ENCODE data around the gene DRAP1. TPM values are rescaled to one million over a fixed set of nuclear protein-coding genes. Genes with fewer than 3 reads are reported as not detected.
A peak's percentile ranks its signal among the peaks of the same experiment; 100 is the strongest.

Gene DRAP1
- polyA plus RNA-seq (ENCODE audit: insufficient read length in 10 of 10): 100 to 1,000 TPM in 2 of 10 donors, 10 to 100 TPM in 8; 46.8 to 108 (median 66.1) TPM
- long read RNA-seq, donor 1, transcript DRAP1-209 (4 exons, 453 nt): minor isoform, 13 of 75 reads
- long read RNA-seq, donor 1, transcript DRAP1-201 (7 exons, 989 nt): major isoform, 46 of 75 reads
- long read RNA-seq, donor 1, partial matches to known transcripts: 9 of 75 reads
- long read RNA-seq, donor 1, other reads (novel, unspliced or antisense): 0 of 75 reads
- long read RNA-seq, donor 2, transcript DRAP1-209 (4 exons, 453 nt): minor isoform, 6 of 46 reads
- long read RNA-seq, donor 2, transcript DRAP1-206 (3 exons, 837 nt): minor isoform, 6 of 46 reads
- long read RNA-seq, donor 2, transcript DRAP1-201 (7 exons, 989 nt): major isoform, 30 of 46 reads
- long read RNA-seq, donor 2, partial matches to known transcripts: 0 of 46 reads
- long read RNA-seq, donor 2, other reads (novel, unspliced or antisense): 0 of 46 reads
- long read RNA-seq, donor 3, partial matches to known transcripts: 0 of 2 reads
- long read RNA-seq, donor 3, other reads (novel, unspliced or antisense): 0 of 2 reads
- long read RNA-seq, donor 4, transcript DRAP1-201 (7 exons, 989 nt): major isoform, 30 of 53 reads
- long read RNA-seq, donor 4, transcript DRAP1-209 (4 exons, 453 nt): minor isoform, 11 of 53 reads
- long read RNA-seq, donor 4, partial matches to known transcripts: 6 of 53 reads
- long read RNA-seq, donor 4, other reads (novel, unspliced or antisense): 0 of 53 reads
- long read RNA-seq, donor 5, transcript DRAP1-201 (7 exons, 989 nt): major isoform, 53 of 64 reads
- long read RNA-seq, donor 5, transcript DRAP1-209 (4 exons, 453 nt): minor isoform, 5 of 64 reads
- long read RNA-seq, donor 5, partial matches to known transcripts: 0 of 64 reads
- long read RNA-seq, donor 5, other reads (novel, unspliced or antisense): 0 of 64 reads
- long read RNA-seq, donor 6, transcript DRAP1-209 (4 exons, 453 nt): minor isoform, 5 of 64 reads
- long read RNA-seq, donor 6, transcript DRAP1-201 (7 exons, 989 nt): major isoform, 52 of 64 reads
- long read RNA-seq, donor 6, partial matches to known transcripts: 0 of 64 reads
- long read RNA-seq, donor 6, other reads (novel, unspliced or antisense): 0 of 64 reads
- long read RNA-seq, donor 7, transcript DRAP1-201 (7 exons, 989 nt): major isoform, 36 of 56 reads
- long read RNA-seq, donor 7, transcript DRAP1-208 (6 exons, 751 nt): minor isoform, 5 of 56 reads
- long read RNA-seq, donor 7, partial matches to known transcripts: 10 of 56 reads
- long read RNA-seq, donor 7, other reads (novel, unspliced or antisense): 0 of 56 reads
- long read RNA-seq, donor 8, transcript DRAP1-209 (4 exons, 453 nt): minor isoform, 8 of 51 reads
- long read RNA-seq, donor 8, transcript DRAP1-201 (7 exons, 989 nt): major isoform, 38 of 51 reads
- long read RNA-seq, donor 8, partial matches to known transcripts: 0 of 51 reads
- long read RNA-seq, donor 8, other reads (novel, unspliced or antisense): 0 of 51 reads
- long read RNA-seq, donor 9, transcript DRAP1-201 (7 exons, 989 nt): major isoform, 6 of 8 reads
- long read RNA-seq, donor 9, partial matches to known transcripts: 0 of 8 reads
- long read RNA-seq, donor 9, other reads (novel, unspliced or antisense): 0 of 8 reads

DNA sequence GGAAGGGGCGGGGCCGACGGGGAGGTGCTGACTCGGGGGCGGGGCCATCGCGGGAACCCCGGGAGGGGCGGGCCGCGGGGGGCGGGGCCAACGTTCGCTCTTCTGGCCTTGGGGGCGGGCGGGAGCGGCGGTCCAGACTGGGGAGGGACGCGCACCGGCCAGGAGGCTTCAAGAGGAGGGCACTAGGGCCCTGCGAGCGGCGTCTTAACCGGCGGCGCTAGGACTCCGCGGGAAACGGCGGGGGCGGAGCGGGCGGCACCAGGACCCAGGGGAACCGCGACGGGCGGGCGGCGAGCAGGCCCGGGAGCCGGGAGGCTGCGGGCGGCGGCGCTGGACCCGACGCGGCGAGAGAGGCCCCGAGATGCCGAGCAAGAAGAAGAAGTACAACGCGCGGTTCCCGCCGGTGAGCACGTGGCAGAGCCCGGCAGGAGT is at the start of gene DRAP1:
Gene DRAP1 (plus strand): TSS at position 286 of the 432 bp plus-strand sequence. CDS start 76 bp downstream, at position 362.
- peak; percentile 97 to 99 (median 99) for DNase-seq

DNA sequence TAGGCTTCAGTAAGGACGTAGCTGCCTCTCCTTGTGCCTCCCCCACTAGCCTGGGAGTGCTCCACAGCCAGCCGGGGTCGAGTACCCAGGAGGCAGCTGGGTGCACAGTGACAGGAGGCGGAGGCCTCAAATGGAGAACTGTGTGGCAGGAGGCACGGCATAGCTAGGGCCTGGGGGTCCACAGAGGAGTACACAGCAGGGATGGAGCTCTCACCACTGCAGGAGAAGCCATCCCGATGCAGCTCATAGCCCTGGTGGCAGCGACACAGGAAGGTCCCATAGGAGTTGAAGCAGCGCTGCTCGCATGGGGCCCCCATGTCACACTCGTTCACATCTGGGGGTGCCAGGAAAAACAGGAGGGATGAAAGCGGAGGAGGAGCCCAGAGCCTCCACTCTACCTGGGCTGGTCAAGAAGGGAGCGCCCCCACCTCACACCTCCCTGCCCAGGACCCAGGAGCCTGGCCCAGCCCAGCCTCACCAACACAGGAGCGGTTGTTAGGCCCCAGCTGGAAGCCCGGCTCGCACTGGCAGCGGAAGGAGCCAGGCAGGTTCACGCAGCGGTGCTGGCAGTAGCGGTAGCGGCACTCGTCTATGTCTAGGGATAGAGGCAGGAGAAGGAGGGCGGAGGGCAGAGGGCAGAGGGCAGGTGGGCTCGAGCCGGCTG is 49.5 kb upstream of the DRAP1 start:
- no peak for DNase-seq

GRCh38 chr11:65870307-65870658 is 48.9 kb upstream of the DRAP1 start:
- no peak for DNase-seq

- DNase-seq: no peak
Observed at GRCh38 chr11:65870706-65871681, 48.2 kb upstream of the DRAP1 start.

DNA sequence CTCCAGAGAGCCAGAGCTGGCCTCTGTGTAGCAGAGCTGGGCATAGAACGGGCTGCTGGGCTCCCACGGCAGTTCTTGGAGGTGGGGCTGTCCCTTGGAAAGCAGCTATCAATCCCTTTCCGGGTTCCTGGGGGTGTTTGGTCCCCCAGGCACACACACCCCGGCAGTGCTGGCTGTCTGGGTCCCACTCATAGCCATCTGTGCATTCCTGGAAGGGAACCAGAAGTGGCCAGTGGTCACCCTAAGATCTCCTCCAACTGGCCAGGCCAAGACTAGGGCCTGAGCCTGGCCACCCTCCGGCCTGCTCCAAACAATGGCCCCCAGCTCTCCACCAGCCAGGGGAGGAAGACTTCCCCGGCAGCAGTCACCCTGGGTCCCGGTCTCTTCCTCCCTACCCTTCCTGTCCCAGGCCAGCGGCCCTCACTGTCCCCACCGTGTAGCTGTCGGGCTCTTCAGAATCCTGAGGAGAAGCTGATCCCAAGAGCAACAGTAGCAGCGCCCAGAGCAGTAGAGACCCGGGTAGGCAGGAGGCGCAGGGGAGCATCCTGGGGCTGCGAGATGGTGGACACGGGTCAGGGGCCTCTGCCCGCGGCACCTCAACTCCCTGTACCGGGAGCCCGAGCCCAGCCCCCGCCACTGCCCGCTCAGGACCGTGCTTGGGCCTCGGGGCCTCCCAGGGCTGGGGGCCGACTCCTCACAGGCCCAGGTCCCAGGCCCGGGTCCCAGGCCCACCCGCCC is 47.2 kb upstream of the DRAP1 start:
- peak in 1 of 3 donors; percentile 74 for DNase-seq

DNA sequence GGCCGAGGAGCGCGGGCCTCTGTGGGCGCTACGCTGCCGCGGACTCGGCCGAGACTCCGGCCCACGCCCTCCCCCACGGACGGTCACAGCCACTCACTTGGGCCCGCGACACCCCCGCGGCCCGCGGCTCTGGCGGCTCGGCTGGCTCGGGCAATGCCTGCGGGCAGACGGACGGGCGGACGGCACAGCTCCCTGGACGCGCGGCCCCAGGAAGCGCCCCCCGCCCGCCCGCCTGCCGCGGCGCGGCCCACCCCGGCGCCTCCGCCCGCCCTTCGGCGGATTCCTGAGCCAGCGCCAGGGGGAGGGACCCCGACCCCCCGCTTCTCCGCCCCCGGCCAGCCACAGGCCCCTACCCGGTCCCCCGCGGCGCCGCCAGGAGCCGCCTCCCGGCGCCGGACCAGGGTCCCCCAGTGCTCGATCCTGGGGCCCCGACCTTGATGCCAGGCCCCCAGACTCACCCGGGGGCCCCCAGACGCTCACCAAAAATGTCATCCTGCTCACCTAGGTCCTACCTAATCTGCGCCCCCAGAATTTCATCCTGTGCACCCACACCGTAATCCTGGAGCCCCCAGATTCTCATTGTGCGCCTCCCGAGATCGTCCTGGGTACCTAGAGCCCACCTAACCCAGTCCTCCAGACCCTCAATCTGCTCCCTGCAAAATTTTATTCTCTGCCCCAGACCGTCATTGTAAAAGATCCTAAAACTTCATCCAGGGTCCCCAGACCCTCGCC is 46.5 kb upstream of the DRAP1 start, which contains the start of gene EFEMP2:
Gene EFEMP2 (minus strand): TSS at position 215 of the 732 bp plus-strand sequence. CDS start 446 bp downstream, outside the sequence.
- peak; percentile 50 to 87 (median 82) for DNase-seq

GRCh38 chr11:65873318-65874156 is 45.7 kb upstream of the DRAP1 start:
- DNase-seq: peak; percentile 91 to 96 (median 94)

DNA sequence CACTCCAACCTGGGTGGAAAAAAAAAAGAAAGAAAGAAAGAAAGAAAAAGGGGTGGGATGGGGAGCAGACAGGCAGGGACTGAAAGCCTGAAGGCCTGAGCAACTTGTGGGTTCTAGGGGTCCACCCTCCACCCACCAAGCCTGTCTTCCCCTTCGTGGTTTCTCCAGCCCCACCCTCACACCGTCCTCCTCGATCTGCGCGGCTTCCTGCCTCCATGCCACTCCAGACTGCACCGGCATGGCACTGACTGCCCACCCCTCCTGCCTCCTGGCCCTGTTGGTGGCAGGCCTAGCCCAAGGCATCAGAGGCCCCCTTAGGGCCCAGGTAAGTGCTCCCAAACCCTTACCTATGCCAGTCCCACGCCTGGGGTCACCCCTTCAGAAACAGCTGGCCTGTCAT is 39.6 kb upstream of the DRAP1 start, which contains the start of gene CTSW:
Gene CTSW (plus strand): TSS at position 221 of the 400 bp plus-strand sequence. CDS start 18 bp downstream, at position 239.
- no peak for DNase-seq

DNA sequence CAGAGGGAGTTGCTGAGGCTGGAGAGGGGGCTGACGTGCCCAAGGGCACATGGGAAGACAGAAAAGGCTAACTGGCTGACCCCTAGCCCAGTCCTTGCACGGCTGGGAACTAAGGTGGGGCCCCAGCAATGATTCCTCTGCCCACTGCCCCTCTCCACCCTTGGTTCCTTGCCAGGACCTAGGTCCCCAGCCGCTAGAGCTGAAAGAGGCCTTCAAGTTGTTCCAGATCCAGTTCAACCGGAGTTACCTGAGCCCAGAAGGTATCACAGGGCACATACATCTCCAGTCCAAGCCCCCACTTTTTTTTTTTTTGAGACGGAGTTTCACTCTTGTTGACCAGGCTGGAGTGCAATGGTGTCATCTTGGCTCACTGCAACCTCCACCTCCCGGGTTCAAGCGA is 39.2 kb upstream of the DRAP1 start:
- DNase-seq: no peak

- DNase-seq: no peak
Observed at GRCh38 chr11:65880844-65881421, 38.3 kb upstream of the DRAP1 start.

DNA sequence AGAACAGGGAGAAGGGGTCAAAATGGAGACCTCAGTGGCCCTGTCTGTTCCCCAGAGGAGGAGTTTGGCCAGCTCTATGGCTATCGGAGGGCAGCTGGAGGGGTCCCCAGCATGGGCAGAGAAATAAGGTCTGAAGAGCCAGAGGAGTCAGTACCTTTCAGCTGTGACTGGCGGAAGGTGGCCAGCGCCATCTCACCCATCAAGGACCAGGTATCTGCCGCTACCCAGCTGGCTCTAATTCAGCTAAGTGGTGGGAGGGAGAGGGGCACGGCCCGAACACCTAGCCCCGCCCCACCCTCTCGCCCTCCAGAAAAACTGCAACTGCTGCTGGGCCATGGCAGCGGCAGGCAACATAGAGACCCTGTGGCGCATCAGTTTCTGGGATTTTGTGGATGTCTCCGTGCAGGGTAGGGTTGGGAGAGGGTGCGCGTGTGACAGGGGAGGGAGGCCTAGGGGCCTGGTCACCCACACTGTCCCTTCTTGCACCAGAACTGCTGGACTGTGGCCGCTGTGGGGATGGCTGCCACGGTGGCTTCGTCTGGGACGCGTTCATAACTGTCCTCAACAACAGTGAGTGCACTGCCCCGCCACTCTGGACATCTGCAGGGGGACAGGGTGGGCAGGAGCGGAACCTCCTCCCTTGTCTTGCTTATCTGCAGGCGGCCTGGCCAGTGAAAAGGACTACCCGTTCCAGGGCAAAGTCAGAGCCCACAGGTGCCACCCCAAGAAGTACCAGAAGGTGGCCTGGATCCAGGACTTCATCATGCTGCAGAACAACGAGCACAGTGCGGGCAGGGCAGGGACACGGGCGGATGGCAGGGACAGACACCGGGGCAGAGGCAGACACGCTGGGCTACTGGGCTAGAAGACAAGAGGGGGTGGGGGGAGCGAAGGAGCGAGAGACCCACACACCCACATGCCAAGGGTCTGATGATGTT is 36.8 kb upstream of the DRAP1 start:
- no peak for DNase-seq

GRCh38 chr11:65883058-65883761 is 36.0 kb upstream of the DRAP1 start:
- no peak for DNase-seq

GRCh38 chr11:65883786-65884715 is 35.2 kb upstream of the DRAP1 start:
- no peak for DNase-seq

Measured in muscle of back (tissue), 13 donors.